Measurements from ENCODE around the gene NPHS2.
A peak's percentile ranks its signal among the peaks of the same experiment; 100 is the strongest.

NPHS2 gene

DNA sequence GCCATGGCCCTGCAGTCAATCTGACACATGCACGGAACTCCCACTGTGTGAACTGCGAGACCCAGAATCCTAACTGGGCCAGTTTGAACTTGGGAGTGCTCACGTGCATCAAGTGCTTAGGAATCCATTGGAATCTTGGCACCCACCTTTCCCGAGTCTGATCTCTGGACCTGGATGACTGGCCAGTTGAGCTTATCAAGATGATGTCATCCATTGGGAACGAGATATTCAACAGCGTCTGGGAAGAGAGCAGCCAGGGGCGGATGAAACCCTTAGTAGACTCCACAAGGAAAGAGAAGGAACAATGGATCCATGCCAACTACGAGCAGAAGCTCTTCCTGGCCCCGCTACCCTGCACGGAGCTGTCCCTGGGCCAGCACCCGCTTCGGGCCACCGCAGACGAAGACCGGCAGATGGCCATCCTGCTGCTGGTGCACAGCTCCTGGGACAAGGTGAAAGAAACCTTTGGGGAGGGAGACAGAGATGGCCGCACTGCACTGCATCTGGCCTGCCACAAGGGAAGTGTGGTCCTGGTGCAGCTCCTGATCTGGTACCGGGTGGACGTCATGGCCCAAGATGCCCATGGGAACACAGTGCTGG is 12.8 kb upstream of the NPHS2 start:
- no peak for TF ChIP-seq EP300 (IDR thresholded peaks at IDR 0.05; ENCODE audit: borderline replicate concordance)
- TF ChIP-seq TEAD4 (IDR thresholded peaks at IDR 0.05) = no peak
- TF ChIP-seq TCF12 (IDR thresholded peaks at IDR 0.05; ENCODE audit: low read depth) = no peak
- no peak for TF ChIP-seq ZBTB7A (IDR thresholded peaks at IDR 0.05; ENCODE audit: low read depth)
- TF ChIP-seq YY1 (IDR thresholded peaks at IDR 0.05; ENCODE audit: low read depth) = no peak
- no peak for TF ChIP-seq EGR1 (IDR thresholded peaks at IDR 0.05)
- no peak for TF ChIP-seq TAF1 (IDR thresholded peaks at IDR 0.05; ENCODE audit: low read depth)
- TF ChIP-seq CEBPB (IDR thresholded peaks at IDR 0.05) = no peak
- TF ChIP-seq NFIC (IDR thresholded peaks at IDR 0.05) = no peak
- TF ChIP-seq, protein P1, sequence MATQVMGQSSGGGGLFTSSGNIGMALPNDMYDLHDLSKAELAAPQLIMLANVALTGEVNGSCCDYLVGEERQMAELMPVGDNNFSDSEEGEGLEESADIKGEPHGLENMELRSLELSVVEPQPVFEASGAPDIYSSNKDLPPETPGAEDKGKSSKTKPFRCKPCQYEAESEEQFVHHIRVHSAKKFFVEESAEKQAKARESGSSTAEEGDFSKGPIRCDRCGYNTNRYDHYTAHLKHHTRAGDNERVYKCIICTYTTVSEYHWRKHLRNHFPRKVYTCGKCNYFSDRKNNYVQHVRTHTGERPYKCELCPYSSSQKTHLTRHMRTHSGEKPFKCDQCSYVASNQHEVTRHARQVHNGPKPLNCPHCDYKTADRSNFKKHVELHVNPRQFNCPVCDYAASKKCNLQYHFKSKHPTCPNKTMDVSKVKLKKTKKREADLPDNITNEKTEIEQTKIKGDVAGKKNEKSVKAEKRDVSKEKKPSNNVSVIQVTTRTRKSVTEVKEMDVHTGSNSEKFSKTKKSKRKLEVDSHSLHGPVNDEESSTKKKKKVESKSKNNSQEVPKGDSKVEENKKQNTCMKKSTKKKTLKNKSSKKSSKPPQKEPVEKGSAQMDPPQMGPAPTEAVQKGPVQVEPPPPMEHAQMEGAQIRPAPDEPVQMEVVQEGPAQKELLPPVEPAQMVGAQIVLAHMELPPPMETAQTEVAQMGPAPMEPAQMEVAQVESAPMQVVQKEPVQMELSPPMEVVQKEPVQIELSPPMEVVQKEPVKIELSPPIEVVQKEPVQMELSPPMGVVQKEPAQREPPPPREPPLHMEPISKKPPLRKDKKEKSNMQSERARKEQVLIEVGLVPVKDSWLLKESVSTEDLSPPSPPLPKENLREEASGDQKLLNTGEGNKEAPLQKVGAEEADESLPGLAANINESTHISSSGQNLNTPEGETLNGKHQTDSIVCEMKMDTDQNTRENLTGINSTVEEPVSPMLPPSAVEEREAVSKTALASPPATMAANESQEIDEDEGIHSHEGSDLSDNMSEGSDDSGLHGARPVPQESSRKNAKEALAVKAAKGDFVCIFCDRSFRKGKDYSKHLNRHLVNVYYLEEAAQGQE (IDR thresholded peaks at IDR 0.05; ENCODE audit: low read depth) = no peak
- TF ChIP-seq, protein P2, sequence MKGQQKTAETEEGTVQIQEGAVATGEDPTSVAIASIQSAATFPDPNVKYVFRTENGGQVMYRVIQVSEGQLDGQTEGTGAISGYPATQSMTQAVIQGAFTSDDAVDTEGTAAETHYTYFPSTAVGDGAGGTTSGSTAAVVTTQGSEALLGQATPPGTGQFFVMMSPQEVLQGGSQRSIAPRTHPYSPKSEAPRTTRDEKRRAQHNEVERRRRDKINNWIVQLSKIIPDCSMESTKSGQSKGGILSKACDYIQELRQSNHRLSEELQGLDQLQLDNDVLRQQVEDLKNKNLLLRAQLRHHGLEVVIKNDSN (IDR thresholded peaks at IDR 0.05) = no peak
- TF ChIP-seq FOXM1 (IDR thresholded peaks at IDR 0.05; ENCODE audit: borderline replicate concordance, low read depth) = no peak
- no peak for TF ChIP-seq RAD21 (IDR thresholded peaks at IDR 0.05; ENCODE audit: low read depth)
- no peak for TF ChIP-seq CREB1 (IDR thresholded peaks at IDR 0.05; ENCODE audit: low read depth)
- TF ChIP-seq, protein P3, sequence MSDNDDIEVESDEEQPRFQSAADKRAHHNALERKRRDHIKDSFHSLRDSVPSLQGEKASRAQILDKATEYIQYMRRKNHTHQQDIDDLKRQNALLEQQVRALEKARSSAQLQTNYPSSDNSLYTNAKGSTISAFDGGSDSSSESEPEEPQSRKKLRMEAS (IDR thresholded peaks at IDR 0.05) = no peak

DNA sequence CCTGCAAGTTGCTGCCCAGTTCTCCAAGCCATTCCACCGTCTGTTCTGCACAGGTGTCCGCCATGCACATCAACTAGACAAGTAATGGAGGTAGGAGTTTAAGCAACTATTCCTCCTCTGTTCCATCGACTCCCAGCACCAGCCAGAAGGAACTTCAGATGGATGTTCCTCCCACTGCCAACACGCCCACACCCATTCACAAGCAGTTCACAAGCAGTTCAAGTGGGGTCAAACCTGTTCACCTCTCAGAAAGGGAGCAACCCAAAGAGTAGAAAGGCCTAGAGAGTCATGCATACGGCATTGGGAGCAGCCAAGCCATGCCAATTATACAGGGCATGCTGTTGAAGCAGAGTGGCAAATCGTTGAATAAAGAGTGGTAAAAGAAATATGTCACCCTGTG is 11.6 kb upstream of the NPHS2 start:
- TF ChIP-seq, protein P2 (IDR thresholded peaks at IDR 0.05) = no peak
- TF ChIP-seq, protein P1 (IDR thresholded peaks at IDR 0.05; ENCODE audit: low read depth) = no peak
- TF ChIP-seq YY1 (IDR thresholded peaks at IDR 0.05; ENCODE audit: low read depth) (no peak), TAF1 (IDR thresholded peaks at IDR 0.05; ENCODE audit: low read depth) (no peak), TEAD4 (IDR thresholded peaks at IDR 0.05) (no peak), CEBPB (IDR thresholded peaks at IDR 0.05) (no peak), RAD21 (IDR thresholded peaks at IDR 0.05; ENCODE audit: low read depth) (no peak), NFIC (IDR thresholded peaks at IDR 0.05) (no peak), ZBTB7A (IDR thresholded peaks at IDR 0.05; ENCODE audit: low read depth) (no peak), EGR1 (IDR thresholded peaks at IDR 0.05) (no peak), EP300 (IDR thresholded peaks at IDR 0.05; ENCODE audit: borderline replicate concordance) (no peak), CREB1 (IDR thresholded peaks at IDR 0.05; ENCODE audit: low read depth) (no peak), TCF12 (IDR thresholded peaks at IDR 0.05; ENCODE audit: low read depth) (no peak), FOXM1 (IDR thresholded peaks at IDR 0.05; ENCODE audit: borderline replicate concordance, low read depth) (no peak)
- TF ChIP-seq, protein P3 (IDR thresholded peaks at IDR 0.05) = no peak

DNA sequence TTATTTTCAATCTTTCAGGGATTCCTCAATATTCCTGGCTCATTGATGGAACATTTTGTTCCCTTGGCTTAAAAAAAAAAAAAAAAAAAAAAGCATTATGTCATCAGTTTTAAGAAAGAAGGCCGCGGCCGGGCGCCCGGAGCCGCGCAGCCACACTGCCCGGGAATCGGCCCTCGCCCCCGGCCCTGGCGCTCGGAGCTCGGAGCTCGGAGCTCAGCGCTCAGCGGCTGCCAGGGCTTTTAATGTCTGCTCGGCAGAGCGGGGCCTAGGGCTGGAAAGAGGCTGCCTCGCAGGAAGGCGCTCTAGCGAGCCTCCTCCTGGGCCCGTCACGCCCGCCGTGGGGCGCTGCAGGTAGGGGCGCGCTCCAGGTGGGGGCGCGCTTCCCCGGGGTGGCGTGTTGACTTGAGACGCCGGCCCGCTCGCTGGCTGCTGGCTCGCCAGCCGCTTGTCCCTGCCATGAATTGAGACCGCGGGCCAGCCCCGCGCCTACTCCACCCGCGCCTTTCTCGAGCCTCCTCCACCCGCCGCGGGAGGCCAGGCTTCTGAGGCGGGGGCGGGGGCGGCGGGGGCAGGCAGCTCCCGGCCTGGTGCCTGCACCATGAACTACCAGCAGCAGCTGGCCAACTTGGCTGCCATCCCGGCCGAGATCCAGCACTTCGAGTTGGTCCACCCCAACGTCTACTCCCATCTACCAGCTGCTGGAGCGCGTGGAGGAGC is 10.5 kb upstream of the NPHS2 start:
- TF ChIP-seq, protein P3 (IDR thresholded peaks at IDR 0.05) = no peak; the same call in 1 of the 2 replicates
- TF ChIP-seq EGR1 (IDR thresholded peaks at IDR 0.05) = peak; percentile 78
- 0 out of 2 replicates have a peak, but pooled peaks have one; percentile 6 for TF ChIP-seq NFIC (IDR thresholded peaks at IDR 0.05)
- TF ChIP-seq, protein P2 (IDR thresholded peaks at IDR 0.05) = no peak
- TF ChIP-seq EP300 (IDR thresholded peaks at IDR 0.05; ENCODE audit: borderline replicate concordance) = no peak
- peak; percentile 33; the same call in 1 of the 2 replicates for TF ChIP-seq RAD21 (IDR thresholded peaks at IDR 0.05; ENCODE audit: low read depth)

DNA sequence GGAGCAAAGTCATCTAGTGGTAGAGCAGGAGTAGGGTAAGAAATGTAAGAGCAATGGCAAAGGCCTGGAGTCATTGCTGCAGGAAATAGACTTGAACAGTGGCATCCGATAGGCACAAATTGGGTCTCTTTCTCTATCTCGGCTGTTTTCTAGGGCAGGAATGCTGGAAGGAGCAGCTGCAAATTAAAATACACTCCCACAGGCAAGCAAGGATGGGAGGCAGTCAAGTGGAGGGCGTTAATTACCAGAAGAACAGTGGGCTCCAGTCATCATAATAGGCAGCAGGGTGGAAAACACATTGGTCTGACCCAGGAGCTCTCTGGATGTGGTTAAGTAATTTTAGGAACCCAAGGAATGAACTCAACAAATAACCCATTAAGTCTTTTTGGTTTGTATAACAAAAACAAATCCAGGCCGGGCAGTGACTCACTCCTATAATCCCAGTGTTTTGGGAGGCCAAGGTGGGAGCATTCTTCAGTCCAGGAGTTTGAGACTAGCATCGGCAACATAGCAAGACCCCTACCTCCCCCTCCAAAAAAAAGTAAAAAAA is 8.1 kb upstream of the NPHS2 start:
- TF ChIP-seq YY1 (IDR thresholded peaks at IDR 0.05; ENCODE audit: low read depth) (no peak), TAF1 (IDR thresholded peaks at IDR 0.05; ENCODE audit: low read depth) (no peak), FOXM1 (IDR thresholded peaks at IDR 0.05; ENCODE audit: borderline replicate concordance, low read depth) (no peak), ZBTB7A (IDR thresholded peaks at IDR 0.05; ENCODE audit: low read depth) (no peak)
- TF ChIP-seq, protein P3 (IDR thresholded peaks at IDR 0.05) = no peak

Measured in Ishikawa (cell line).